Measurements from ENCODE around the gene ROCK2. TPM values are rescaled to one million over a fixed set of nuclear protein-coding genes. Genes with fewer than 3 reads are reported as not detected.

ROCK2 gene
- total RNA-seq, 1 donor from 2014 or later = 20.0 TPM

DNA sequence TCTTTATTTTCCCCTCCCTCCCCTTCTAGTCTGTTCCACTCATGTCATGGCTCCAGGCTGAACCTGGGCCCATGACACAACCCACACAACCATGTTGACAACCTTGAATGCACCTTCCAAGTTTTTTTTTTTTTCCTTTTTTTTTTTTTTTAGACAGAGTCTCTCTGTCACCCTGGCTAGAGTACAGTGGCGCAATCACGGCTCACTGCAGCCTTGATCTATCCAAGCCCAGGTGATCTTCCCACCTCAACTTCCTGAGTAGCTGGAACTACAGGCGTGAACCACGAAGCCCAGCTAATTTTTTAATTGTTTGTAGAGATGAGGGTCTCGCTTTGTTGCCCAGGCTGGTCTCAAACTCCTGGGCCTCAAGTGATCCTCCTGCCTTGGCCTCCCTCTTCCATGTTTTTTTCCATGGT, 21.9 kb upstream of the ROCK2 start:
- TF ChIP-seq, protein P1, sequence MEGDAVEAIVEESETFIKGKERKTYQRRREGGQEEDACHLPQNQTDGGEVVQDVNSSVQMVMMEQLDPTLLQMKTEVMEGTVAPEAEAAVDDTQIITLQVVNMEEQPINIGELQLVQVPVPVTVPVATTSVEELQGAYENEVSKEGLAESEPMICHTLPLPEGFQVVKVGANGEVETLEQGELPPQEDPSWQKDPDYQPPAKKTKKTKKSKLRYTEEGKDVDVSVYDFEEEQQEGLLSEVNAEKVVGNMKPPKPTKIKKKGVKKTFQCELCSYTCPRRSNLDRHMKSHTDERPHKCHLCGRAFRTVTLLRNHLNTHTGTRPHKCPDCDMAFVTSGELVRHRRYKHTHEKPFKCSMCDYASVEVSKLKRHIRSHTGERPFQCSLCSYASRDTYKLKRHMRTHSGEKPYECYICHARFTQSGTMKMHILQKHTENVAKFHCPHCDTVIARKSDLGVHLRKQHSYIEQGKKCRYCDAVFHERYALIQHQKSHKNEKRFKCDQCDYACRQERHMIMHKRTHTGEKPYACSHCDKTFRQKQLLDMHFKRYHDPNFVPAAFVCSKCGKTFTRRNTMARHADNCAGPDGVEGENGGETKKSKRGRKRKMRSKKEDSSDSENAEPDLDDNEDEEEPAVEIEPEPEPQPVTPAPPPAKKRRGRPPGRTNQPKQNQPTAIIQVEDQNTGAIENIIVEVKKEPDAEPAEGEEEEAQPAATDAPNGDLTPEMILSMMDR (IDR thresholded peaks at IDR 0.05; ENCODE audit: insufficient read depth, low read length, severe bottlenecking) = no peak
- H3K36me3 ChIP-seq (ENCODE audit: control insufficient read depth, insufficient read depth, low read length) = no peaks in the 10 kb centered on the region
- no peak overlapping the region for H3K4me3 ChIP-seq (ENCODE audit: low read depth, low read length)
- FAIRE-seq = no peak
- no peaks in the 10 kb centered on the region for H3K27me3 ChIP-seq (ENCODE audit: control insufficient read depth, insufficient read depth, low read length)
- no peak for DNase-seq (ENCODE audit: low read depth)

DNA sequence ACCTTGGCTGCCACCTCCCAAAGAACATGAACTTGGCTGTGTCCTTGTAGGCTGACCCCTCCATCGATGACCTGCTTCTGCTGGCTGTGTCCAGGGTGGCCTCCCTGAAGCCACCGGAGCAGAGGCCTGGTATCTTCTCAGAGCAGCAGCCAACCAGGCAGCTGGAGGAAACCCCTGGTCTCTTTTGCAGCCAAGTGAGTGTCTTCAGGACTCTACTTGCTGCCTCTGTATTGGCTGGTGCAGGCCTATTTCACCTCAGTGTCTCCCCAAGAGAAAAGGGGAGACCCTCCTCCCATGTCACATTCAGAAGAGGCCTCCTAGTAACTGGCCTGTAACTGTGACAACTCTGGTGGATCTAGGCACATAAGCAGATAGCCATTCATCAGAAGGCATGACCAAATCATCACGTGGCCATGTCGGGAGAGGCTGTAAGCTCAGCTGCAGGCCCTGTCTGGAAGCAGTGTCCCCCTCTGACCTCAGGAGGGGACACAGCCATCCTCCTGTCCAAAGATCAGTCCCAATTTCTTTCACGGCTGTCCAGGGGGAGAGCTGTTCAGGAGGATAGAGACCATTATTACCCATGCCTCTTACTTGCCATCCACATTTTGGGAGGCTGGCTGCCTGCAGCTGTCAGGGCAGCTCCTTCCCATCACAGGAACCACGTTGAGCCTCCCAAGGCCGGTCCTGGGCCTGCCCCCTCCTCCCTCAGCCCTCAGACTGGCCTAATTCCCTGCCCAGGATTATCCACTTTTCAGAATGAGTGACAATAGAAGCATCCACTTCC, 20.9 kb upstream of the ROCK2 start:
- Histone ChIP-seq H3K27me3 (ENCODE audit: control insufficient read depth, insufficient read depth, low read length) (no peaks in the 10 kb centered on the region), H3K4me3 (ENCODE audit: low read depth, low read length) (no peak overlapping the region), H3K36me3 (ENCODE audit: control insufficient read depth, insufficient read depth, low read length) (no peaks in the 10 kb centered on the region)
- DNase-seq (ENCODE audit: low read depth) (no peak), FAIRE-seq (no peak)
- TF ChIP-seq, protein P1 (IDR thresholded peaks at IDR 0.05; ENCODE audit: insufficient read depth, low read length, severe bottlenecking) = no peak

DNA sequence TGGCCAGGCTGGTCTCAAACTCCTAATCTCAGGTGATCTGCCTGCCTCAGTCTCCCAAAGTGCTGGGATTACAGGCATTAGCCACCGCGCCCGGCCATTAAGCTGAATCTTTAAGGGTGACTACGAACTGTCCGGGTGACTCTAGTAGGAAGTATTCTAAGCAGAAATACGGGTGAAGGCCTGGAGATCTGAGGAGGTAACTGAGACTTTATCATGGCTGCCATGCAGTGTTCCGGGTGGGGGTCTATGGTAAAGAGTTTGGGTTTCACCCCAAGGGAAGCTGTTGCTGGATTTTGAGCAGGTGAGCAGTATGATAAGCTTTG, 20.1 kb upstream of the ROCK2 start:
- H3K27me3 ChIP-seq (ENCODE audit: control insufficient read depth, insufficient read depth, low read length) = no peaks in the 10 kb centered on the region
- TF ChIP-seq, protein P1 (IDR thresholded peaks at IDR 0.05; ENCODE audit: insufficient read depth, low read length, severe bottlenecking) = no peak
- H3K36me3 ChIP-seq (ENCODE audit: control insufficient read depth, insufficient read depth, low read length) = no peaks in the 10 kb centered on the region
- DNase-seq (ENCODE audit: low read depth) (no peak), FAIRE-seq (no peak)
- no peak overlapping the region for H3K4me3 ChIP-seq (ENCODE audit: low read depth, low read length)

DNA sequence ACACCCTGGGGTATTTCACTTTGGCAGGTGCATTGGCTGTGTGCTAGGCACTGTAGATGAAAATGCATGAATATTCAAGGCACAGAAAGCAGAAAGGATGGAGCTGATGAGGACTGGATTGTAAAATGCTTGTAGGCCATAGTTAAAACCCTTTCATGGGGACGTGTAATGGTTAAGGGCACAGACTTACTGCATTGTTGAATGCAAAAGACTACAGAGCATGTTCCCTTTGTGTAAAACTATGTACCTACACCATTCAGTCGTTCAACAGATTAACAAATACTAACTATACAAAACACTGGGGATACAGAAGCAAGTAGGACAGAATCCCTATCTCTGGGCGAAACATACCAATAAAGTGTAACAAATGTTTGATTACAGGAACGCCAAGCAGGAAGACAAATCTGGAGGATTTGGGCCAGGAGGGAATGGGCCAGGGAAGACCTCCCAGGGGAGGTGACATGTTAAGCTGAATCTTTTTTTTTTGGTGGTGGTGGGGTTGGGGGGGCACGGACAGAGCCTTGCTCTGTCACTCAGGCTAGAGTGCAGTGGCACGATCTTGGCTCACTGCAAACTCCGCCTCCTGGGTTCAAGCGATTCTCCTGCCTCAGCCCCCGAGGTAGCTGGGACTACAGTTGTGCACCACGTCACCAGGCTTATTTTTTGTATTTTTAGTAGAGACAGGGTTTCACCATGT, 19.6 kb upstream of the ROCK2 start:
- no peak for DNase-seq (ENCODE audit: low read depth)
- FAIRE-seq = no peak
- Histone ChIP-seq H3K36me3 (ENCODE audit: control insufficient read depth, insufficient read depth, low read length) (no peaks in the 10 kb centered on the region), H3K27me3 (ENCODE audit: control insufficient read depth, insufficient read depth, low read length) (no peaks in the 10 kb centered on the region), H3K4me3 (ENCODE audit: low read depth, low read length) (no peak overlapping the region)
- TF ChIP-seq, protein P1 (IDR thresholded peaks at IDR 0.05; ENCODE audit: insufficient read depth, low read length, severe bottlenecking) = no peak

DNA sequence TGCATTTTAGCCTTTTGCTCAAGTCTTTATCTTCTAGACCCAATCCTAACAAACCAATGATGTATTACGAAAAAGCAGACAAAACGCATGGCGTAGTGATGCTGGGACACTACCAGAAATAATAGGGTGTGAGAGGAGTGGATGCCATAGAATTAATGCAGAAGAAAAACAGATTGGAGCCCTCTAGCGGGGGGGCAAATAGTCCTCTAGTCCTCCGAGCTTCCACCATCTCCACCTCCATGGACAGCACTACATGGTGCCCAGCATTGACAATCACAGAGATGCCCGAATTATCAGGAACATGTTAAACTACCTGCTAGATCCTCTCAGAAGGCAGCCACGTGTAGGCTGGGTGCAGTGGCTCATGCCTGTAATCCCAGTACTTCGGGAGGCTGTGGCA, 15.4 kb upstream of the ROCK2 start:
- TF ChIP-seq, protein P1 (IDR thresholded peaks at IDR 0.05; ENCODE audit: insufficient read depth, low read length, severe bottlenecking) = no peak
- FAIRE-seq (no peak), DNase-seq (ENCODE audit: low read depth) (no peak)
- Histone ChIP-seq H3K4me3 (ENCODE audit: low read depth, low read length) (no peak overlapping the region), H3K27me3 (ENCODE audit: control insufficient read depth, insufficient read depth, low read length) (no peaks in the 10 kb centered on the region), H3K36me3 (ENCODE audit: control insufficient read depth, insufficient read depth, low read length) (no peaks in the 10 kb centered on the region)

All from bronchial epithelial cell (primary cell).